Neural progenitor cell (in vitro differentiated cells): ENCODE results near the gene UPP2. TPM values are rescaled to one million over a fixed set of nuclear protein-coding genes. Genes with fewer than 3 reads are reported as not detected.

Experiments
- DNase-seq: peaks from one replicate; pipeline ENCODE4 v3.0.0-alpha.2; 2016; ENCODE audit warnings: low spot score
- H2AFZ ChIP-seq: fragments of 200-600 bp; sonication (generic); replicated peaks from 2 replicates; pipeline ENCODE4 v1.6.1; 2016; ENCODE audit warnings: antibody characterized with exemption
- H3F3A ChIP-seq: fragments of 200-600 bp; sonication (generic); 2 replicates; pipeline ENCODE4 v1.6.1; 2016; ENCODE audit warnings: antibody characterized with exemption, low read depth
- H3K27ac ChIP-seq: fragments of 200-600 bp; sonication (generic); 2 replicates; pipeline ENCODE4 v1.5.1; 2016; ENCODE audit warnings: mild to moderate bottlenecking
- H3K27me3 ChIP-seq: fragments of 200-600 bp; sonication (generic); 2 replicates; pipeline ENCODE4 v1.6.1; 2016; ENCODE audit warnings: mild to moderate bottlenecking, moderate library complexity
- H3K36me3 ChIP-seq: fragments of 200-600 bp; sonication (generic); 2 replicates; pipeline ENCODE4 v1.5.1; 2016
- H3K4me1 ChIP-seq: fragments of 200-600 bp; sonication (generic); 2 replicates; pipeline ENCODE4 v1.6.1; 2016; ENCODE audit warnings: mixed run types
- H3K4me2 ChIP-seq: fragments of 200-600 bp; sonication (generic); 2 replicates; pipeline ENCODE4 v1.6.1; 2016
- H3K4me3 ChIP-seq: fragments of 200-600 bp; sonication (generic); 2 replicates; pipeline ENCODE4 v1.5.1; 2016
- H3K79me2 ChIP-seq: fragments of 200-600 bp; sonication (generic); 2 replicates; pipeline ENCODE4 v1.6.1; 2016; ENCODE audit warnings: low read depth
- H3K9ac ChIP-seq: fragments of 200-600 bp; sonication (generic); 2 replicates; pipeline ENCODE4 v1.6.1; 2016
- H3K9me3 ChIP-seq: fragments of 200-600 bp; sonication (generic); 2 replicates; pipeline ENCODE4 v1.5.1; 2016; ENCODE audit warnings: low read depth
- H4K20me1 ChIP-seq: fragments of 200-600 bp; sonication (generic); 2 replicates; pipeline ENCODE4 v1.6.1; 2016; ENCODE audit warnings: low read depth
- H3K27ac Mint-ChIP-seq: 3 replicates; pipeline ENCODE4 v1.8.0; 2021; ENCODE audit warnings: mixed read lengths
- H3K27me3 Mint-ChIP-seq: 2 replicates; pipeline ENCODE4 v1.8.0; 2022; ENCODE audit warnings: low read depth, mild to moderate bottlenecking, inconsistent platforms, moderate library complexity, mixed read lengths; ENCODE audit not compliant: insufficient read depth
- H3K36me3 Mint-ChIP-seq: 3 replicates; pipeline ENCODE4 v1.8.0; 2021; ENCODE audit warnings: mixed read lengths
- H3K4me1 Mint-ChIP-seq: 3 replicates; pipeline ENCODE4 v1.8.0; 2021; ENCODE audit warnings: mixed read lengths
- H3K4me3 Mint-ChIP-seq: 3 replicates; pipeline ENCODE4 v1.8.0; 2021; ENCODE audit warnings: mild to moderate bottlenecking, moderate library complexity, mixed read lengths
- H3K9me3 Mint-ChIP-seq: 3 replicates; pipeline ENCODE4 v1.8.0; 2020; ENCODE audit warnings: mixed read lengths
- EZH2 ChIP-seq: fragments of 200-600 bp; sonication (generic); IDR thresholded peaks from 2 replicates; pipeline ENCODE4 v1.6.1; 2017; ENCODE audit warnings: antibody characterized with exemption, mild to moderate bottlenecking, moderate library complexity
- EZH2phosphoT487 ChIP-seq: fragments of 200-600 bp; sonication (generic); IDR thresholded peaks from 2 replicates; pipeline ENCODE4 v1.6.1; 2017; ENCODE audit warnings: antibody characterized with exemption
- total RNA-seq: library from RNA; depleted of rRNA; stranded (reverse); fragments of >200 nt; gene quantifications from 2 replicates; pipeline ENCODE4 v1.2.3, GENCODE V29; 2015; ENCODE audit warnings: low replicate concordance
- TF ChIP-seq, protein P1 (sequence below): fragments of 200-600 bp; sonication (generic); IDR thresholded peaks from 2 replicates; pipeline ENCODE4 v1.5.1; 2017; ENCODE audit warnings: antibody characterized with exemption, mild to moderate bottlenecking

The UPP2 gene
- total RNA-seq, 1 donor from 2014 or later, result not detected

DNA sequence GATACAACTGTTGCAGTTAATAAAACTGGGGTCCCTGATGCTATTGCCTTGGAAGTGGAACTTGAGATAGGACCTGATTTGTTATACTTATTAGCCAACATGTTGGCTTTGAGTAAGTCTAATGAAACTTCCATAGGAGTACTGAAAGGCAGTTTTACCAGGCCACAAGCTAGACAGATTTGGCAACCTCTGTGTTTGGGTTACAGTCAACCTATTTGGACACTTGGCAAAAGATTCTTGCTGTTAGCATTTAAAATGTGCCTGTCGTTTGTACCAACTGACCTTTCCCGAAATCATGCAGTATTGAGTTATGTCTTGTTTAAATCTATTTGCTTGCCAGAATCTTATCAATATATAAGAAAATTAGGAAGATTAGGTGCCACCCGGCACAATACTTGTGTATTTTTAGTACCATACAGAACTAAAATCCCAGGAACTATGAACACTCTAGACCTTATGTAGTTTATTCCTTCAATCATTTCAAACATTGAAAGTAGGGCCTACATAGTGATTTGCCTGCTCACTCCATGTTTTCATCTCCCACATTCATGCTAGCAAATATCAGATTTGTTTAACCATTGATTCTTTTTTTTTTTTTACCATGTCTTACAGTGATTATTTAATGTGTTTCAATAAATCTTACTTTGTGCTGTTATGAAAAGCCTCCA is 35.5 kb upstream of the UPP2 start:
- peaks cover 3% of the 10 kb centered on the region for H3K9me3 Mint-ChIP-seq
- Histone ChIP-seq H3F3A (no peaks in the 10 kb centered on the region), H3K79me2 (no peaks in the 10 kb centered on the region), H4K20me1 (no peaks in the 10 kb centered on the region), H3K4me3 (no peak overlapping the region), H3K9ac (no peak overlapping the region), H3K9me3 (no peaks in the 10 kb centered on the region), H2AFZ (no peak overlapping the region), H3K27me3 (no peaks in the 10 kb centered on the region), H3K36me3 (no peaks in the 10 kb centered on the region), H3K27ac (no peak overlapping the region), H3K4me2 (no peak overlapping the region), H3K4me1 (no peaks in the 10 kb centered on the region)
- H3K4me3 Mint-ChIP-seq, result no peak overlapping the region
- H3K27me3 Mint-ChIP-seq, result peaks cover 3% of the 10 kb centered on the region
- H3K36me3 Mint-ChIP-seq, result no peaks in the 10 kb centered on the region
- TF ChIP-seq EZH2, result no peak
- no peak for DNase-seq
- peaks cover 4% of the 10 kb centered on the region for H3K4me1 Mint-ChIP-seq
- no peak overlapping the region for H3K27ac Mint-ChIP-seq

DNA sequence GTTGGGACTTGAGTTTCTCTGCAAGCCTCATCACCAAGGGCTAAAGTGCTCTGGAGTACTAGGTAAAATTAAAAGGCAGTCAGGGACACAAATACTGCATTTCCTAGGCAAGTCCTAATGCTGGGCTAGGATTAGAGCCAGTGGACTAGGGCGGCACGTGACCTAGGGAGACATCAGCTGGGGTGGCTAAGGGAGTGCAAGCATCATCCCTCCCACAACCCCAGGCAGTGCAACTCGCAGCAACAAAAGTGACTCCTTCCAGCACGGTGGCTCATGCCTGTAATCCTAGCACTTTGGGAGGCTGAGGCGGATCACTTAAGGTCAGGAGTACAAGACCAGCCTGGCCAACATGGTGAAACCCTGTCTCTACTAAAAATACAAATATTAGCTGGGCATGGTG is 30.7 kb upstream of the UPP2 start:
- Histone ChIP-seq H3K27ac (no peak overlapping the region), H3K4me1 (peaks cover 12% of the 10 kb centered on the region), H3K79me2 (no peaks in the 10 kb centered on the region), H4K20me1 (no peaks in the 10 kb centered on the region), H2AFZ (no peak overlapping the region), H3K9ac (no peak overlapping the region), H3K4me3 (no peak overlapping the region), H3F3A (no peaks in the 10 kb centered on the region), H3K27me3 (no peaks in the 10 kb centered on the region), H3K36me3 (no peaks in the 10 kb centered on the region), H3K9me3 (no peaks in the 10 kb centered on the region), H3K4me2 (no peak overlapping the region)
- Mint-ChIP-seq H3K9me3 (peaks cover 3% of the 10 kb centered on the region), H3K36me3 (no peaks in the 10 kb centered on the region), H3K27me3 (peaks cover 3% of the 10 kb centered on the region), H3K27ac (no peak overlapping the region), H3K4me3 (no peak overlapping the region), H3K4me1 (no peaks in the 10 kb centered on the region)
- DNase-seq, result no peak
- TF ChIP-seq, protein P1, sequence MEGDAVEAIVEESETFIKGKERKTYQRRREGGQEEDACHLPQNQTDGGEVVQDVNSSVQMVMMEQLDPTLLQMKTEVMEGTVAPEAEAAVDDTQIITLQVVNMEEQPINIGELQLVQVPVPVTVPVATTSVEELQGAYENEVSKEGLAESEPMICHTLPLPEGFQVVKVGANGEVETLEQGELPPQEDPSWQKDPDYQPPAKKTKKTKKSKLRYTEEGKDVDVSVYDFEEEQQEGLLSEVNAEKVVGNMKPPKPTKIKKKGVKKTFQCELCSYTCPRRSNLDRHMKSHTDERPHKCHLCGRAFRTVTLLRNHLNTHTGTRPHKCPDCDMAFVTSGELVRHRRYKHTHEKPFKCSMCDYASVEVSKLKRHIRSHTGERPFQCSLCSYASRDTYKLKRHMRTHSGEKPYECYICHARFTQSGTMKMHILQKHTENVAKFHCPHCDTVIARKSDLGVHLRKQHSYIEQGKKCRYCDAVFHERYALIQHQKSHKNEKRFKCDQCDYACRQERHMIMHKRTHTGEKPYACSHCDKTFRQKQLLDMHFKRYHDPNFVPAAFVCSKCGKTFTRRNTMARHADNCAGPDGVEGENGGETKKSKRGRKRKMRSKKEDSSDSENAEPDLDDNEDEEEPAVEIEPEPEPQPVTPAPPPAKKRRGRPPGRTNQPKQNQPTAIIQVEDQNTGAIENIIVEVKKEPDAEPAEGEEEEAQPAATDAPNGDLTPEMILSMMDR, result no peak
- TF ChIP-seq EZH2phosphoT487 (no peak), EZH2 (no peak)

DNA sequence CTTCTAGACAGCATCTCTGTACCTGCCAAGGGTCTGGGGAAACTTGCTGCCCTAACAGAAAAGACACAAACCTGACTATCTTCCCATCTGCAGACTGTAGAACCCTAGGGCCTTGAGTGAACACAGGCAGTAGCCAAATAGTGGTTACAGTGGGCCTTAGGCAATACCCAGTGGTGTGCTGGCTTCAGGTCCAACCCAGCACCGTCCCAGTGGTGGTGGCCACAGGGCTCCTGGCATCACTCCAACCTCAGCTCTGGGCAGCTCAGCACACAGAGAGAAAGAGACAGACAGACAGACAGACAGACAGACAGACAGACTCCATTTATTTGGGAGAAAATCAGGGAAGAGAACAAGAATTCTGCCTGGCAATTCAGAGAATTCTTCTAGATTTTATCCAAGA is 29.3 kb upstream of the UPP2 start:
- H3K9ac ChIP-seq, result no peak overlapping the region
- TF ChIP-seq EZH2 (no peak), EZH2phosphoT487 (no peak)
- TF ChIP-seq, protein P1, result no peak
- no peaks in the 10 kb centered on the region for H3F3A ChIP-seq
- H3K4me3 Mint-ChIP-seq, result no peak overlapping the region
- H3K4me2 ChIP-seq, result no peak overlapping the region
- no peak overlapping the region for H3K27ac Mint-ChIP-seq
- H3K27me3 ChIP-seq, result no peaks in the 10 kb centered on the region
- H2AFZ ChIP-seq, result no peak overlapping the region
- H3K27ac ChIP-seq, result no peak overlapping the region
- peaks cover 8% of the 10 kb centered on the region for H3K9me3 Mint-ChIP-seq
- peaks cover 12% of the 10 kb centered on the region for H3K4me1 ChIP-seq
- no peaks in the 10 kb centered on the region for H3K36me3 ChIP-seq
- no peaks in the 10 kb centered on the region for H4K20me1 ChIP-seq
- no peaks in the 10 kb centered on the region for H3K79me2 ChIP-seq
- no peak overlapping the region for H3K4me3 ChIP-seq
- DNase-seq, result no peak
- H3K36me3 Mint-ChIP-seq, result no peaks in the 10 kb centered on the region
- peaks cover 3% of the 10 kb centered on the region for H3K27me3 Mint-ChIP-seq
- H3K4me1 Mint-ChIP-seq, result no peaks in the 10 kb centered on the region
- H3K9me3 ChIP-seq, result peaks cover 5% of the 10 kb centered on the region

- peaks cover 9% of the 10 kb centered on the region for H3K4me1 Mint-ChIP-seq
- Histone ChIP-seq H3F3A (no peaks in the 10 kb centered on the region), H3K27me3 (no peaks in the 10 kb centered on the region), H3K27ac (no peak overlapping the region), H4K20me1 (no peaks in the 10 kb centered on the region), H3K9me3 (peaks cover 7% of the 10 kb centered on the region), H3K79me2 (no peaks in the 10 kb centered on the region), H3K4me3 (no peak overlapping the region), H3K4me2 (no peak overlapping the region), H2AFZ (no peak overlapping the region), H3K36me3 (no peaks in the 10 kb centered on the region), H3K4me1 (peaks cover 4% of the 10 kb centered on the region), H3K9ac (no peak overlapping the region)
- no peak overlapping the region for H3K4me3 Mint-ChIP-seq
- no peak overlapping the region for H3K27ac Mint-ChIP-seq
- peaks cover 1% of the 10 kb centered on the region for H3K36me3 Mint-ChIP-seq
- DNase-seq, result no peak
- TF ChIP-seq, protein P1, result no peak
- no peak for TF ChIP-seq EZH2
- no peak for TF ChIP-seq EZH2phosphoT487
- H3K27me3 Mint-ChIP-seq, result no peaks in the 10 kb centered on the region
- peaks cover 14% of the 10 kb centered on the region for H3K9me3 Mint-ChIP-seq
These were observed 22.0 kb upstream of the UPP2 start for GRCh38 chr2:158079672-158080071.
